Measurements from ENCODE around the gene PTGDR.

Gene PTGDR

GRCh38 chr14:52267501-52268278 lies at the start of gene PTGDR:
Gene PTGDR (plus strand): TSS chr14:52267698. CDS start chr14:52267815, 117 bp downstream.
- no peak for DNase-seq

- no peak for DNase-seq
Measured at GRCh38 chr14:52219488-52220084, 47.9 kb upstream of the PTGDR start.

- no peak for DNase-seq
Measured at GRCh38 chr14:52220924-52221811, 46.3 kb upstream of the PTGDR start.

GRCh38 chr14:52222901-52223300 lies 44.6 kb upstream of the PTGDR start:
- DNase-seq, result no peak

GRCh38 chr14:52227619-52228222 lies 39.8 kb upstream of the PTGDR start:
- no peak for DNase-seq

- DNase-seq, result no peak
Measured at GRCh38 chr14:52233693-52234092, 33.8 kb upstream of the PTGDR start.

- DNase-seq, result no peak
Measured at GRCh38 chr14:52235434-52235833, 32.1 kb upstream of the PTGDR start.

- no peak for DNase-seq
Measured at GRCh38 chr14:52235866-52236510, 31.5 kb upstream of the PTGDR start.

- DNase-seq, result no peak
Measured at GRCh38 chr14:52238682-52239081, 28.8 kb upstream of the PTGDR start.

- no peak for DNase-seq
Measured at GRCh38 chr14:52240623-52241022, 26.9 kb upstream of the PTGDR start.

- DNase-seq, result no peak
Measured at GRCh38 chr14:52241087-52241793, 26.3 kb upstream of the PTGDR start.

- DNase-seq, result no peak
Measured at GRCh38 chr14:52244328-52244727, 23.2 kb upstream of the PTGDR start.

GRCh38 chr14:52244997-52245396 lies 22.5 kb upstream of the PTGDR start:
- no peak for DNase-seq

GRCh38 chr14:52248057-52248456 lies 19.4 kb upstream of the PTGDR start:
- DNase-seq, result no peak

- DNase-seq, result no peak
Measured at GRCh38 chr14:52251724-52252123, 15.8 kb upstream of the PTGDR start.

GRCh38 chr14:52253503-52253902 lies 14.0 kb upstream of the PTGDR start:
- DNase-seq, result no peak

- no peak for DNase-seq
Measured at GRCh38 chr14:52254086-52254485, 13.4 kb upstream of the PTGDR start.

GRCh38 chr14:52258783-52259182 lies 8.7 kb upstream of the PTGDR start:
- no peak for DNase-seq

- no peak for DNase-seq
Measured at GRCh38 chr14:52259434-52259833, 8.1 kb upstream of the PTGDR start.

GRCh38 chr14:52262600-52262999 lies 4.9 kb upstream of the PTGDR start:
- no peak for DNase-seq

GRCh38 chr14:52263190-52263589 lies 4.3 kb upstream of the PTGDR start:
- no peak for DNase-seq

- no peak for DNase-seq
Measured at GRCh38 chr14:52265253-52265652, 2.2 kb upstream of the PTGDR start.
